GM21360 (cell line): ENCODE measurements around the gene AWAT2.

Experiments
- ATAC-seq: cut with Tn5 transposase; IDR thresholded peaks from one replicate; pipeline ENCODE4 v1.9.1; 2021; ENCODE audit warnings: mild to moderate bottlenecking, moderate library complexity; ENCODE audit not compliant: unreplicated experiment

Gene AWAT2, protein sequence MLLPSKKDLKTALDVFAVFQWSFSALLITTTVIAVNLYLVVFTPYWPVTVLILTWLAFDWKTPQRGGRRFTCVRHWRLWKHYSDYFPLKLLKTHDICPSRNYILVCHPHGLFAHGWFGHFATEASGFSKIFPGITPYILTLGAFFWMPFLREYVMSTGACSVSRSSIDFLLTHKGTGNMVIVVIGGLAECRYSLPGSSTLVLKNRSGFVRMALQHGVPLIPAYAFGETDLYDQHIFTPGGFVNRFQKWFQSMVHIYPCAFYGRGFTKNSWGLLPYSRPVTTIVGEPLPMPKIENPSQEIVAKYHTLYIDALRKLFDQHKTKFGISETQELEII

DNA sequence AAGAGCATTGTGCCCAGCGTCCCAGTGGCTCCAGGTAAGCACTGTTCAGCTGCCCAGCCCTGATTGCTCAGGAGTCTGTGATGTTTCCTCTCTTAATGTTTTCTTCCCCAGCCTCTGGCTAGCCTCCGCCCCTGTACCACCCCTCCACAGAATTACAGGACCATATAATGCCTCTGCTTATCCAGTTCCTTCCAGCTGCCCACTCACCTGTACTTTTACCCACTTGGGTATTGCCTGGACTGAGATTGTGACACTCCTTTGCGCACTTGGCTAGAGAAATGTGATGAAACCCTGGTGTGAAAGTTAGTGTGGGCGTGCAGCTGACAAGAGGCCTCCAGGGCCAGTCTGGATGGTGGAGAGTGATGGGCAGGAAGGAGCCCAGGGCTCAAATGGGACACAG lies at the start of gene AWAT2:
AWAT2 (minus strand) TSS at position 14 of the 400 bp plus-strand sequence; CDS start at position 8, 6 bp downstream.
- ATAC-seq = no peak

- ATAC-seq = no peak
Observed at GRCh38 chrX:70096052-70096451, 46.3 kb upstream of the AWAT2 start.

GRCh38 chrX:70092247-70092646 lies 42.5 kb upstream of the AWAT2 start:
- no peak for ATAC-seq

GRCh38 chrX:70089604-70090297 lies 40.0 kb upstream of the AWAT2 start:
- no peak for ATAC-seq

DNA sequence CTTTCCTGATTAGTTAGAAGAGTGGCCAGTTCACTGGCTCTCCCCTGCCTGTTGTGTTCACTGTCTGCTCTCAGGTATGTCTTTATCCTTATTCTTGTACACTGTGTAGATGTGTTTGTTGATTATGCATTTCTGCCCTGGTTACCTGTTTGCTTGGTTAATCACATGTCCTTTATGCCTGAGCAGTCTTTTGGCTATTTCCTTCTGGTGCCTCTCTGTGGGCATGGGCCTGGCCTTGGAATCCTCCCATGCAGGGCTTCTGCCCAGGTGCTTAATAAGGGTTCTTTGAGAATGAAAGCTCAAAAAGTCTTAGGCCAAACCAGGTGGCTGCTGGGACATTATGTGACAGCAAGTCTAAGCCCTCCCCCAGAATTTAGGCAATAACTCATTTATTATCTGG lies 39.0 kb upstream of the AWAT2 start:
- ATAC-seq = no peak

- no peak for ATAC-seq
Observed at GRCh38 chrX:70087857-70088630, 38.3 kb upstream of the AWAT2 start.

GRCh38 chrX:70084592-70085240 lies 35.0 kb upstream of the AWAT2 start:
- no peak for ATAC-seq

DNA sequence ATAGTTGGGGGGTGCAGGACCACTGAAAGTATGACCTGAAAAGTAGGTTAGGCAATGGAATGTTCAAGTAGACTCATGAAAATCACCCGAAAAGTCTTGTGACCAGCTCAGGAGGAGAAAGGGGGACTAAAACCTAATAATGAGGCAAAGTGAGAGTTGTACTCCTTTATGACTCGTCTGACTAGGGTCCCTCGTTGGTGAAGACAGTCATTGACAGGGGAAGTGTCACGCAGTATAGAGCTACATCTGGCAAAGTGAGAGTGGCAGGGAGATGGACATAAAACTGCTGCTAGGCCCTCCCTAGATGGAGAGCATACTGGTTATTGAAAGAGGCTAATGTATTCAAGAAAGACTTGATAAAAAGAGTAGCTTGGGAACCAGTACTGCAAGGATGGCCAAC lies 33.0 kb upstream of the AWAT2 start:
- ATAC-seq = no peak

DNA sequence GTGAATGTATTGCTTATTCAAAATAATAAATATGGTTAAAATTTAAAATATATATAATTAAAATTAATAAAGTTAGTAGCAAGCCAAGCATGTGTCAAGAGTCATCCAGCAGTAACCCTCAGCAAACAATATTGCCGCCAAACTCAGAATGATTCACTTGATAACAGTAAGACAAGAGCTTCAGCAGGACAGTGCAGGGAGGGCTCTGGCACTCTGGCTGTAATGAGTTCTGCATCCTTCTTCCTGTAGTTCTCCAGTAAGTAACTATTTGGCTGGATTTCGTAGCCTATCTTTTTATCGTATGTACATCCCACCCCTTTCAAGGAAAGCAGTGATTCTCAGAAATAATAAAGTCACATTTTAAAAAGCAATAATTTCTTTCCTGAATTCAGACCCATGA lies 30.1 kb upstream of the AWAT2 start:
- no peak for ATAC-seq

DNA sequence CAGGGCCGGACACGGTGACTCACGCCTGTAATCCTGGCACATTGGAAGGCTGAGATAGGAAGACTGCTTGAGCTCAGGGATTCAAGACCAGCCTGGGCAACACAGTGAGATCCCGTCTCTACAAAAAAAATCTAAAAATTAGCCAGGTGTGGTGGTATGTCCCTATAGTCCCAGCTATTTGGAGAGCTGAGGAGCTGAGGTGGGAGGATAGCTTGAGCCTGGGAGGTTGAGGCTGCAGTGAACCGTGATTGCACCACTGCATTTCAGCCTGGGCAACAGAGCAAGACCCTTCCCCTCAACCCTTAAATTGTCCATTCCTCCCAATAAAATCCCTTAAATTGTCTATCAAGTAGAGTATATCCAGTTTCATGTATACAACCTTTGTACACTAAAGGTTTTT lies 29.6 kb upstream of the AWAT2 start:
- no peak for ATAC-seq

GRCh38 chrX:70066646-70067045 lies 16.9 kb upstream of the AWAT2 start:
- ATAC-seq = no peak

- no peak for ATAC-seq
Observed at GRCh38 chrX:70062961-70063550, 13.3 kb upstream of the AWAT2 start.

DNA sequence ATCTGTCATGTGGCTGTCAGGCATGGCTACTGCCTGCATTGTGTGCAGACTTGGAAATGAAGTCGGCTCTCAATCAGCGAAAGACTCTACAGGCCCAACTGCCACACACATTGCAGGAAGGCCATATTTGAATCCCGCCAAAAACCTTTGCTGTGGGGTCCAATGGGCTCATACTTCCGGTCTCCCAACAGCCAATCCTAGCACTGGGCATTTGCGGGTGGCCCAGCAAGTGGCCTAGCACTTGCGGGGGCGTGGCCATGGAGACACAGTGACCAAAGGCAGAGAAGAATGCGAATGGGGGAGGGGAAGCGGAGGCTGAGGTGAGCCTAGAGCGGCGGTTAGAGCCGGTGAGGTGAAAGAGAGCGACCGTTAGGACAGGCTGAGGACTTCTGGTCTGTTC lies 12.3 kb upstream of the AWAT2 start, which contains the start of gene OTUD6A:
OTUD6A (plus strand) TSS at position 382 of the 400 bp plus-strand sequence. CDS start 68 bp downstream, outside the sequence.
- ATAC-seq = no peak

- no peak for ATAC-seq
Observed at GRCh38 chrX:70054391-70054790, 4.7 kb upstream of the AWAT2 start.

DNA sequence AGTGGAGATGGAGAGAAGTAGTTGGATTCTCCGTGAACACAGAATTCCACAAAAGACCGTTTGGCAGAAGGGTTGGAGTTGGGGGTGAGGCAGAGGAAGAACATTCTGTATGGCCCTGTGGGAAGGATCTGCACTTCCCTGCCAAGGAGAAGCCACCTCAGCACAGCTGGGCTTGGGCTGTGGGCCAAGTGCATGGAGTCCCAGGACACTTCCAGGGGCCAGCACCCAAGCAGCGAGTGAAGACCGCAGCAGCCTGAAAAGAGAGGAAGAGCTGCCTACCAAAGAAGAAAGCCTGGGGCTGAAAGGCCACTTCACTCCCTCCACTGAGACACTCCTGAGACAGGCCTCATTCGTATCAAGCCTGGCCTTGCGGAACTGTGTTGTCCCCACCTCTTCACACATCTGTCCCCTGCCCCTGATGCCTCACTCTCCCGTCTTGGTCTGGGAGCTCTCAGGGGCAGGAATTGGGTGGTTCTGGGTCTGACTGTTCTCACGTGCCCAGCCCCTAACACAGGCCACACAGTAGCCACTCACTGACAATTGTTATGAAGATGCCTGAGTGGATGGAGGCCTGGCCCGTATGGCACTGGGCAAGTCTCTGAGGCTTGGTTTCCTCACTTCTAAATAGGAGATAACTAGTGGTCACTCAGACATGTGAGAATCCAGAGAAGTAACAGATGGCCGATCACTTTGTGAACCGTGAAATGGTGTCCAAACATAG lies 3.3 kb upstream of the AWAT2 start:
- no peak for ATAC-seq

GRCh38 chrX:70049406-70049805 lies 332 bp downstream of the AWAT2 start:
- ATAC-seq = no peak

DNA sequence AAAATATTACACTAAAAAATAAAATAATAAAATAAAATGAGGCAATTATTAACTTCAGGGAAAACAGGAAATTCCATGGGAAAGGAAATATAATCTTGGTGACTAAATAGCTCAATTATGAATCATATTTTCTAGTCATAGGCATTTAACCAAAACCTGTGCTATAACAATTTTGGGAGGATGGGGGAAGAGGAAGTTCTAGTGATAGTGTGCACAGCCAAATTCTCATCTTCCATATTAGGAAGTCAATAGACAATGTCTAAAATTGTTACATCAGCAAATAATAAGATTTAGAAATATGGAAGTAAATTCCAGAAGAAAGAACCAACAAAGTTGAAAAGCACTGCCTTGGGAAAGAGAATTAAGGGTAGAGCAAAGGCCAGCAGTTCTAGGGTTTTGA lies 2.8 kb downstream of the AWAT2 start:
- ATAC-seq = no peak

DNA sequence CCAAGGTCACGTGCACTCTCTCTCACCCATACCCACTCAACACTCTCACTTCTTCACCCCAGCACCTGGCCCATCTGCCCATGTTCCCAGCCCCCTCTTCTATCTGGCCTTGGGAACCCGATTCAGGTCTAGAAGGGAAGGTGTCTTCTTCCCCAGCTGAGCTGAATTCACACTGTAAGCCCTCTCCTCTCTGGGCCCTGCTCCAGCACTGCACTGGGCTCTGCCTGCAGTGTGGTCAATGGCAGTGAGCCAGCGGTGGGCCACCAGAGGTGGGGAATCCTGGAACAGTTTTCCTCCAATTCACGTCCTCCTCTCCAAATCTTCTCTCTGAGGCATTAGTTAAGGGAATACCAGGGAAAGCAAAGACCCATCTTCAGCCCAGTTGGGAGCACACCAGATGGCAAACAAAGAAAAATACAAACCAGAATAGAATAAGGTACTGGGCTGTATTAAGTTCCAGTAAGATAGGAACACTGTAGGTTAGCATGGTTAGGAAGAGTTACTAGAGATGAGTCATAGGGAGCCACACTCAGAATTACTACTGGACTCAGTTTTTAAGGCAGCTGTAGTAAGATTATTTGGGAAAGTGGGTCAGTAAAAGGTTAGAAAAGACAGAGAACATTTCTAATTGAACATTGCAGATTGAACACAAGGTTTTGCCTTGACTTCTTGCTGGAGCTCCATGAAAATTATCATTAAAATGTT lies 5.0 kb downstream of the AWAT2 start:
- no peak for ATAC-seq

DNA sequence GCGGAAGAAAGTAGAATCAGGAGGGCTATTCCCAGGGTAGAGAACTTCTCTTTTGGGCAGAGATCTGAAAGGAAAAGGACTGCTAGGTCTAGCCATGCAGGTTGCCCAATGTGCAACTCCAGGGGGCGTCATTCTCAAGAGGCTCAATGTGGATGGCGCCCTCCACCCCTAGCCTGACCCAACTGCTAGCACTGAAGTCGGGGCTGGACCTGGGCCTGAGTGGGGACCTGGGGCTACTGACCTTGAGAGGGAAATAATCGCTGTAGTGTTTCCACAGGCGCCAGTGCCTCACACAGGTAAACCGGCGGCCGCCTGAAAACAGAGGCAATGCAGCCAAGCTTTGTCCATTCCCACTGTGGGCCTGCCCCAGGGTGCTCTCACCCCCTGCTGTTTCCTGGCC lies 6.1 kb downstream of the AWAT2 start:
- no peak for ATAC-seq
